ENCODE data around the gene ZMYM3.

The ZMYM3 gene

DNA sequence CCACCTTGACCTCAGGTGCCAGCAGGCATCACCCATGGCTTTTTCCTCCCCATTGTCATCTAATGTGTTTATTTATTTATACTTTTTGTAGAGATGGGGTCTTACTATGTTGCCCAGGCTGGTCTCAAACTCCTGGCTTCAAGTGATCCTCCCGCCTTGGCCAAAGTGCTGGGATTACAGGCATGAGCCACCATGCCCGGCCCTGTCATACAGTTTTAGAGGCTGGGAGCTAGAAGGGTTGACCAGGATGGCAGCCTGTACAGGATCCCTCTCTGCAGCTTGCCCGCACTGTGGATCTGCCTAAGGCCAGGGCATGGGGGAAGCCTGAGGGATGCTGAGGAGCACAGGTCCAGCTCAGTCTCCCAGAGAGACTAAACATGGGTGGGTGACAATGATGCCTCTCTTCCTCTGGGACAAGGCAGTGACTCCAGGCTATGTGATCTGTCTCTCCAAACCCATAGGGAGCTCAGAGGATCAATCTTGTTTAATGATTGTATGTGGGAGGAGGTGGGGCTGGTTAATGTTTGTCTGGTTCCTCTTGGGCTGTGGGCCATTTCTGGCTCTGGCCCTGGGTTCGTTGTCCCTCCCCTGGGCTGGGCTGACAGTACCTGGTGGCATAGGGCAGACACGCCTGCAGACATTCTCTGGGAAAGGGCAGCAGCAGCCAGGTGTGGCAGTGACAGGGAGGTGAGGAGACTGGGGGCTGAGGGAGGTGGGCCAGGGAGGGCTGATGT lies 39.2 kb downstream of the ZMYM3 start:
- no peak for DNase-seq (ENCODE audit: low read depth in 2 of 2)

GRCh38 chrX:71214152-71214551 lies 39.8 kb downstream of the ZMYM3 start:
- no peak for DNase-seq (ENCODE audit: low read depth in 2 of 2)

GRCh38 chrX:71212536-71212935 lies 41.4 kb downstream of the ZMYM3 start:
- no peak for DNase-seq (ENCODE audit: low read depth in 2 of 2)

GRCh38 chrX:71210816-71211215 lies 43.1 kb downstream of the ZMYM3 start:
- DNase-seq (ENCODE audit: low read depth in 2 of 2), result no peak

GRCh38 chrX:71199252-71200008 lies 54.5 kb downstream of the ZMYM3 start:
- DNase-seq (ENCODE audit: low read depth in 2 of 2), result no peak

GRCh38 chrX:71198066-71198465 lies 55.9 kb downstream of the ZMYM3 start:
- no peak for DNase-seq (ENCODE audit: low read depth in 2 of 2)

GRCh38 chrX:71195964-71196649 lies 57.8 kb downstream of the ZMYM3 start:
- DNase-seq (ENCODE audit: low read depth in 2 of 2), result no peak

DNA sequence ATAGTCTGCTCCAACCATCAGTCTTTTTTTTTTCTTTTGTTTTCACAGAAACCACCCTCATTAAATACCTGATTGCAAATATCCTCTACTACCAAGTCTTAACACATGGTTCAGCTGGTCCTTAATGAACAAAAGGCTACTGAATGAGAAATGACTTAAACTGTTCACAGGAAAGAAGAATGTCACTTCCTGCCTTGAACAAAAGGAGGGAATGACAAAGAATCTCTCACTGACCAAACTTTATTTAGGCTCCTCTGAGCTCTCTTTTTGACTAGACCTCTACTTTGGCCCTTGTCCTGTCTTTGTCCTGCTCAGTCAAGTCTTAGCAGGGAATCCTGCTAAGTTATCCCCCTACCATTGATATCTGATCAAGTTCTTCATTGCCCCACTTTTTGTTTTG lies 62.7 kb downstream of the ZMYM3 start:
- DNase-seq (ENCODE audit: low read depth in 2 of 2), result no peak

Measured in stimulated activated CD8-positive, alpha-beta memory T cell treated with anti-CD3 and anti-CD28 coated beads, Interleukin-2, amount 100 ng/mL, for 48 hours (primary cell).